CD4-positive, alpha-beta T cell (primary cell): ENCODE measurements around the gene PPP5C. TPM values are rescaled to one million over a fixed set of nuclear protein-coding genes. Genes with fewer than 3 reads are reported as not detected.

ENCODE experiments used
- ATAC-seq: fragments of 200-7000 bp; cut with Tn5 transposase; one replicate; pipeline ENCODE4 v1.10.0; 2022; ENCODE audit warnings: mild to moderate bottlenecking; ENCODE audit not compliant: poor library complexity
- CTCF ChIA-PET: fragments of 350-600 bp; sonication (Branson Sonifier 250); formaldehyde crosslinking; loops from one replicate; lab custom pipeline; 2021; ENCODE audit warnings: antibody characterized with exemption, inconsistent platforms; lab: Charles Lee
- POLR2A ChIA-PET: fragments of 350-600 bp; sonication (Branson Sonifier 250); formaldehyde crosslinking; loops from one replicate; lab custom pipeline; 2021; ENCODE audit warnings: antibody characterized with exemption, inconsistent platforms; lab: Charles Lee
- DNase-seq, 14 experiments: peaks; one replicate each; pipeline ENCODE4 v3.0.0-alpha.2; 2013 to 2020; ENCODE audit warnings: mixed read lengths in 2 of 14
- H3K27ac ChIP-seq, 2 donors: one replicate each; pipeline versions ENCODE4 v1.5.1 to v1.7.0; 2013; ENCODE audit warnings: low read length in 2 of 2, low read depth in 1 of 2, mild to moderate bottlenecking in 1 of 2
- H3K27me3 ChIP-seq, 2 experiments: 1 replicate in 1 of 2; 2 replicates in 1 of 2; pipeline versions ENCODE4 v1.6.1 to v1.7.0; 2013; ENCODE audit warnings: low read length in 2 of 2, control low read depth in 1 of 2, mild to moderate bottlenecking in 1 of 2, moderate library complexity in 1 of 2; ENCODE audit not compliant: insufficient read depth in 2 of 2, control insufficient read depth in 1 of 2
- H3K36me3 ChIP-seq: one replicate; pipeline ENCODE4 v1.6.1; 2013; ENCODE audit warnings: low read length, control low read depth; ENCODE audit not compliant: insufficient read depth
- H3K4me1 ChIP-seq: one replicate; pipeline ENCODE4 v1.6.1; 2013; ENCODE audit warnings: low read length, control low read depth; ENCODE audit not compliant: insufficient read depth
- H3K4me3 ChIP-seq: one replicate; pipeline ENCODE4 v1.5.1; 2013; ENCODE audit warnings: mild to moderate bottlenecking, low read length, moderate library complexity
- H3K9me3 ChIP-seq, 2 experiments: 1 replicate in 1 of 2; 2 replicates in 1 of 2; pipeline versions ENCODE4 v1.6.1 to v1.7.0; 2013; ENCODE audit warnings: low read length in 2 of 2, mild to moderate bottlenecking in 2 of 2, control low read depth in 1 of 2, moderate library complexity in 1 of 2; ENCODE audit not compliant: control insufficient read depth in 1 of 2, insufficient read depth in 1 of 2
- H3K27ac Mint-ChIP-seq: one replicate; pipeline ENCODE4 v1.8.0; 2020; ENCODE audit warnings: mixed read lengths
- H3K27me3 Mint-ChIP-seq: one replicate; pipeline ENCODE4 v1.8.0; 2021; ENCODE audit warnings: mixed read lengths
- H3K36me3 Mint-ChIP-seq: one replicate; pipeline ENCODE4 v1.8.0; 2021; ENCODE audit warnings: low read depth, mixed read lengths
- H3K4me1 Mint-ChIP-seq: one replicate; pipeline ENCODE4 v1.8.0; 2021; ENCODE audit warnings: low read depth, mixed read lengths
- H3K4me3 Mint-ChIP-seq: one replicate; pipeline ENCODE4 v1.8.0; 2020; ENCODE audit warnings: mild to moderate bottlenecking, mixed read lengths
- H3K9me3 Mint-ChIP-seq: one replicate; pipeline ENCODE4 v1.8.0; 2020; ENCODE audit warnings: mixed read lengths
- intact Hi-C, 2 experiments: fragments of 100-400 bp; cut with DNase I in 1 of 2; cut with micrococcal nuclease in 1 of 2; formaldehyde crosslinking; loops; one replicate each; pipeline versions ENCODE4 v1.15.1 to v1.9.0; 2023 to 2025; cut with DNase I, micrococcal nuclease
- total RNA-seq, 174 experiments: library from RNA in 2 of 174; stranded (reverse) in 2 of 174; gene quantifications; one replicate each; pipeline ENCODE4 v1.2.3 and lab custom pipeline; 2021 to 2026
- TF ChIP-seq, protein P1 (sequence below): fragments of 200-600 bp; IDR thresholded peaks from one replicate; pipeline ENCODE4 v1.8.0; 2022; ENCODE audit warnings: antibody characterized with exemption, mild to moderate bottlenecking

The PPP5C gene
- total RNA-seq, 2 experiments from 2014 or later: 18.9 to 20.2 TPM

DNA sequence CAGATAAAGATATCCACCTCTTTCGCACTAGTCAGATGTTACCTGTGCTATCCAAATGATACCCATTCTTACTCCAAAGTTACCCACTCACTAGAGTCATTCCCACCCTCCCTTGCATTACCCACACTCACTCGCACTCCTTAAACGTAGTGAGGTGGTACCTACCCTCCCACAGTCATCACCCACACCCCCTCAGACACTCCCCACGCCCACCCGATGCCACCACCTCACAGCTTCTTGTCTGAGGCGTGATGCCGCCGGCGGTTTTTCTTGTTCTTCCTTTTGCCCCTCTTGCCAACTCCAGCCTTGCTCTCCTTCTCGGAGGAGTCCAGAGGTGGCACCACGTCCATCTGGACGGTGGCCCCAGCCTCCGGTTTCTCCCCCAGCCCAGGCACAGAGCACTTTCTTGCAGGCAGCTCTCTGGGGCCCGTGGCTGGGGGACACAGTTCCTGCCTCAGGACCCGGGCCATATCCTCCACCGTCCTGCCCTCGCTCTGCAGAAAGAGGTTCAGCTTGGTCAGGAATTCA is 80.7 kb downstream of the PPP5C start:
- Mint-ChIP-seq H3K9me3 (no peaks in the 10 kb centered on the region), H3K4me1 (peaks cover 31% of the 10 kb centered on the region), H3K4me3 (peak overlapping the region; percentile 40), H3K27me3 (peaks cover 78% of the 10 kb centered on the region), H3K36me3 (no peaks in the 10 kb centered on the region), H3K27ac (no peak overlapping the region)
- TF ChIP-seq, protein P1, sequence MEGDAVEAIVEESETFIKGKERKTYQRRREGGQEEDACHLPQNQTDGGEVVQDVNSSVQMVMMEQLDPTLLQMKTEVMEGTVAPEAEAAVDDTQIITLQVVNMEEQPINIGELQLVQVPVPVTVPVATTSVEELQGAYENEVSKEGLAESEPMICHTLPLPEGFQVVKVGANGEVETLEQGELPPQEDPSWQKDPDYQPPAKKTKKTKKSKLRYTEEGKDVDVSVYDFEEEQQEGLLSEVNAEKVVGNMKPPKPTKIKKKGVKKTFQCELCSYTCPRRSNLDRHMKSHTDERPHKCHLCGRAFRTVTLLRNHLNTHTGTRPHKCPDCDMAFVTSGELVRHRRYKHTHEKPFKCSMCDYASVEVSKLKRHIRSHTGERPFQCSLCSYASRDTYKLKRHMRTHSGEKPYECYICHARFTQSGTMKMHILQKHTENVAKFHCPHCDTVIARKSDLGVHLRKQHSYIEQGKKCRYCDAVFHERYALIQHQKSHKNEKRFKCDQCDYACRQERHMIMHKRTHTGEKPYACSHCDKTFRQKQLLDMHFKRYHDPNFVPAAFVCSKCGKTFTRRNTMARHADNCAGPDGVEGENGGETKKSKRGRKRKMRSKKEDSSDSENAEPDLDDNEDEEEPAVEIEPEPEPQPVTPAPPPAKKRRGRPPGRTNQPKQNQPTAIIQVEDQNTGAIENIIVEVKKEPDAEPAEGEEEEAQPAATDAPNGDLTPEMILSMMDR: no peak
- Histone ChIP-seq H3K4me1 (peaks cover 19% of the 10 kb centered on the region), H3K4me3 (no peak overlapping the region), H3K27me3 (peaks cover 45 to 62% of the 10 kb centered on the region in 2 experiments), H3K36me3 (no peaks in the 10 kb centered on the region), H3K9me3 (peaks cover 0 to 11% of the 10 kb centered on the region in 2 experiments), H3K27ac (no peak overlapping the region)
- no peak for DNase-seq
- CTCF ChIA-PET: interaction anchor here (0.6 kb wide), 1 partner anchor 21 kb away, joined by 5 read pairs; no protein-coding TSS in a partner anchor
- ATAC-seq: no peak
- POLR2A ChIA-PET: no interaction called here
- intact Hi-C loops: no loop called here

GRCh38 chr19:46428239-46429135 is 81.6 kb downstream of the PPP5C start, which contains the start of gene PNMA8C:
Gene PNMA8C, minus strand, starts transcription at chr19:46428936. Its CDS starts 577 bp downstream, at chr19:46428359.
- Mint-ChIP-seq H3K36me3 (no peaks in the 10 kb centered on the region), H3K27ac (no peak within 1 kb of the TSS), H3K27me3 (peaks cover 79% of the 10 kb centered on the region), H3K9me3 (no peaks in the 10 kb centered on the region), H3K4me1 (peaks cover 31% of the 10 kb centered on the region), H3K4me3 (peak within 1 kb of the TSS; percentile 65)
- ATAC-seq: peak; percentile 43
- H3K27me3 ChIP-seq: peaks cover 42 to 58% of the 10 kb centered on the region in 2 experiments
- H3K36me3 ChIP-seq: no peaks in the 10 kb centered on the region
- CTCF ChIA-PET: interaction anchor here (0.6 kb wide), 1 partner anchor 22 kb away, joined by 5 read pairs; no protein-coding TSS in a partner anchor
- POLR2A ChIA-PET: no interaction called here
- H3K4me3 ChIP-seq: peak within 1 kb of the TSS; percentile 16
- peaks cover 19% of the 10 kb centered on the region for H3K4me1 ChIP-seq
- DNase-seq: peak in 13 of 14 experiments; percentile 10 to 75 (median 31)
- intact Hi-C loops: no loop called here
- TF ChIP-seq, protein P1: no peak
- peaks cover 0 to 11% of the 10 kb centered on the region in 2 experiments for H3K9me3 ChIP-seq
- no peak within 1 kb of the TSS for H3K27ac ChIP-seq

DNA sequence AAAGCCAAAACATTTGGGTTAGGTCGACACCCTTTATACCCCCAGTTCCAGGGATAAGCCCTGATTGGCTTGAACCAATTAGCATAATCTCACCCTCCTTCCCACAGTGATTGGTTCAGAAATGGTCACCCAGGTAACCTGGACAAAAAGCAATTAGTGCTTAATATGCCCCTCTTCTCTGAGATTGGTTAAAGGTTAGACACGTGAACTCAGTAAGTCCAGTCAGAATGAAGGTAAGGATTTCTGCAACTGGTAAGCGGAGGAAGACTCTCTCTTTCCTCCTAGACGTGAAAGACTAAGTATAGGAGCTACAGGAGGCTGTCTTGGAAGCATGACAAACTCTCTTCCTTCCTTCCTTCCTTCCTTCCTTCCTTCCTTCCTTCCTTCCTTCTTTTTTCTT is 83.1 kb downstream of the PPP5C start:
- ATAC-seq: no peak
- CTCF ChIA-PET: no interaction called here

More for the DNA sequence above, 83.1 kb downstream of the PPP5C start:
- Histone ChIP-seq H3K9me3 (peaks cover 0 to 11% of the 10 kb centered on the region in 2 experiments), H3K27ac (no peak overlapping the region), H3K27me3 (peaks cover 39 to 55% of the 10 kb centered on the region in 2 experiments), H3K4me1 (peaks cover 19% of the 10 kb centered on the region), H3K4me3 (no peak overlapping the region), H3K36me3 (no peaks in the 10 kb centered on the region)
- no peak for DNase-seq
- Mint-ChIP-seq H3K9me3 (no peaks in the 10 kb centered on the region), H3K27me3 (peaks cover 83% of the 10 kb centered on the region), H3K36me3 (no peaks in the 10 kb centered on the region), H3K4me3 (no peak overlapping the region), H3K4me1 (peaks cover 31% of the 10 kb centered on the region), H3K27ac (no peak overlapping the region)
- TF ChIP-seq, protein P1: no peak
- intact Hi-C loops: no loop called here
- POLR2A ChIA-PET: no interaction called here
